ENCODE data around the gene METTL25. TPM values are rescaled to one million over a fixed set of nuclear protein-coding genes. Genes with fewer than 3 reads are reported as not detected.
"Not testable (repeated sequence)": the region's sequence is repeated elsewhere in the genome, so short reads cannot be mapped to it uniquely, and the experiment has no call there.

Gene METTL25
- total and polyA plus RNA-seq, 2 experiments from 2014 or later, result 7.6 to 14.3 TPM

GRCh38 chr12:82359115-82359478 is 768 bp downstream of the METTL25 start:
- Mint-ChIP-seq H3K27ac (peak overlapping the region; percentile 100), H3K27me3 (ENCODE audit: insufficient read depth, low read depth, poor library complexity) (peaks cover 7% of the 10 kb centered on the region), H3K4me3 (peak overlapping the region; percentile 100), H3K4me1 (peaks cover 25% of the 10 kb centered on the region; the same call in 2 of the 3 replicates), H3K36me3 (ENCODE audit: low read depth) (peaks cover 51% of the 10 kb centered on the region), H3K9me3 (no peaks in the 10 kb centered on the region; the same call in 2 of the 3 replicates)
- H3K9me2 ChIP-seq (ENCODE audit: insufficient read depth), result no peaks in the 10 kb centered on the region
- H2AFZ ChIP-seq, result peak overlapping the region; percentile 79; the same call in 1 of the 2 replicates
- peaks cover 21% of the 10 kb centered on the region; the same call in 1 of the 2 replicates for H3K36me3 ChIP-seq (ENCODE audit: insufficient read depth)
- no peaks in the 10 kb centered on the region for H3F3A ChIP-seq (replicated peaks; ENCODE audit: low read depth)
- H3K4me3 ChIP-seq, result peak overlapping the region; percentile 96
- H4K20me1 ChIP-seq (replicated peaks; ENCODE audit: insufficient read depth), result no peaks in the 10 kb centered on the region
- no peak for TF ChIP-seq EZH2 (IDR thresholded peaks at IDR 0.05; ENCODE audit: low read depth, unreplicated experiment)
- no peak for TF ChIP-seq NANOG (IDR thresholded peaks at IDR 0.05; ENCODE audit: borderline replicate concordance)
- TF ChIP-seq, protein P1, sequence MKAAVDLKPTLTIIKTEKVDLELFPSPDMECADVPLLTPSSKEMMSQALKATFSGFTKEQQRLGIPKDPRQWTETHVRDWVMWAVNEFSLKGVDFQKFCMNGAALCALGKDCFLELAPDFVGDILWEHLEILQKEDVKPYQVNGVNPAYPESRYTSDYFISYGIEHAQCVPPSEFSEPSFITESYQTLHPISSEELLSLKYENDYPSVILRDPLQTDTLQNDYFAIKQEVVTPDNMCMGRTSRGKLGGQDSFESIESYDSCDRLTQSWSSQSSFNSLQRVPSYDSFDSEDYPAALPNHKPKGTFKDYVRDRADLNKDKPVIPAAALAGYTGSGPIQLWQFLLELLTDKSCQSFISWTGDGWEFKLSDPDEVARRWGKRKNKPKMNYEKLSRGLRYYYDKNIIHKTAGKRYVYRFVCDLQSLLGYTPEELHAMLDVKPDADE (IDR thresholded peaks at IDR 0.05), result no peak
- no peak for TF ChIP-seq POLR2AphosphoS5 (IDR thresholded peaks at IDR 0.05; ENCODE audit: low read depth)
- TF ChIP-seq STAT1 (IDR thresholded peaks at IDR 0.05; ENCODE audit: unreplicated experiment), result no peak
- TF ChIP-seq, protein P2, sequence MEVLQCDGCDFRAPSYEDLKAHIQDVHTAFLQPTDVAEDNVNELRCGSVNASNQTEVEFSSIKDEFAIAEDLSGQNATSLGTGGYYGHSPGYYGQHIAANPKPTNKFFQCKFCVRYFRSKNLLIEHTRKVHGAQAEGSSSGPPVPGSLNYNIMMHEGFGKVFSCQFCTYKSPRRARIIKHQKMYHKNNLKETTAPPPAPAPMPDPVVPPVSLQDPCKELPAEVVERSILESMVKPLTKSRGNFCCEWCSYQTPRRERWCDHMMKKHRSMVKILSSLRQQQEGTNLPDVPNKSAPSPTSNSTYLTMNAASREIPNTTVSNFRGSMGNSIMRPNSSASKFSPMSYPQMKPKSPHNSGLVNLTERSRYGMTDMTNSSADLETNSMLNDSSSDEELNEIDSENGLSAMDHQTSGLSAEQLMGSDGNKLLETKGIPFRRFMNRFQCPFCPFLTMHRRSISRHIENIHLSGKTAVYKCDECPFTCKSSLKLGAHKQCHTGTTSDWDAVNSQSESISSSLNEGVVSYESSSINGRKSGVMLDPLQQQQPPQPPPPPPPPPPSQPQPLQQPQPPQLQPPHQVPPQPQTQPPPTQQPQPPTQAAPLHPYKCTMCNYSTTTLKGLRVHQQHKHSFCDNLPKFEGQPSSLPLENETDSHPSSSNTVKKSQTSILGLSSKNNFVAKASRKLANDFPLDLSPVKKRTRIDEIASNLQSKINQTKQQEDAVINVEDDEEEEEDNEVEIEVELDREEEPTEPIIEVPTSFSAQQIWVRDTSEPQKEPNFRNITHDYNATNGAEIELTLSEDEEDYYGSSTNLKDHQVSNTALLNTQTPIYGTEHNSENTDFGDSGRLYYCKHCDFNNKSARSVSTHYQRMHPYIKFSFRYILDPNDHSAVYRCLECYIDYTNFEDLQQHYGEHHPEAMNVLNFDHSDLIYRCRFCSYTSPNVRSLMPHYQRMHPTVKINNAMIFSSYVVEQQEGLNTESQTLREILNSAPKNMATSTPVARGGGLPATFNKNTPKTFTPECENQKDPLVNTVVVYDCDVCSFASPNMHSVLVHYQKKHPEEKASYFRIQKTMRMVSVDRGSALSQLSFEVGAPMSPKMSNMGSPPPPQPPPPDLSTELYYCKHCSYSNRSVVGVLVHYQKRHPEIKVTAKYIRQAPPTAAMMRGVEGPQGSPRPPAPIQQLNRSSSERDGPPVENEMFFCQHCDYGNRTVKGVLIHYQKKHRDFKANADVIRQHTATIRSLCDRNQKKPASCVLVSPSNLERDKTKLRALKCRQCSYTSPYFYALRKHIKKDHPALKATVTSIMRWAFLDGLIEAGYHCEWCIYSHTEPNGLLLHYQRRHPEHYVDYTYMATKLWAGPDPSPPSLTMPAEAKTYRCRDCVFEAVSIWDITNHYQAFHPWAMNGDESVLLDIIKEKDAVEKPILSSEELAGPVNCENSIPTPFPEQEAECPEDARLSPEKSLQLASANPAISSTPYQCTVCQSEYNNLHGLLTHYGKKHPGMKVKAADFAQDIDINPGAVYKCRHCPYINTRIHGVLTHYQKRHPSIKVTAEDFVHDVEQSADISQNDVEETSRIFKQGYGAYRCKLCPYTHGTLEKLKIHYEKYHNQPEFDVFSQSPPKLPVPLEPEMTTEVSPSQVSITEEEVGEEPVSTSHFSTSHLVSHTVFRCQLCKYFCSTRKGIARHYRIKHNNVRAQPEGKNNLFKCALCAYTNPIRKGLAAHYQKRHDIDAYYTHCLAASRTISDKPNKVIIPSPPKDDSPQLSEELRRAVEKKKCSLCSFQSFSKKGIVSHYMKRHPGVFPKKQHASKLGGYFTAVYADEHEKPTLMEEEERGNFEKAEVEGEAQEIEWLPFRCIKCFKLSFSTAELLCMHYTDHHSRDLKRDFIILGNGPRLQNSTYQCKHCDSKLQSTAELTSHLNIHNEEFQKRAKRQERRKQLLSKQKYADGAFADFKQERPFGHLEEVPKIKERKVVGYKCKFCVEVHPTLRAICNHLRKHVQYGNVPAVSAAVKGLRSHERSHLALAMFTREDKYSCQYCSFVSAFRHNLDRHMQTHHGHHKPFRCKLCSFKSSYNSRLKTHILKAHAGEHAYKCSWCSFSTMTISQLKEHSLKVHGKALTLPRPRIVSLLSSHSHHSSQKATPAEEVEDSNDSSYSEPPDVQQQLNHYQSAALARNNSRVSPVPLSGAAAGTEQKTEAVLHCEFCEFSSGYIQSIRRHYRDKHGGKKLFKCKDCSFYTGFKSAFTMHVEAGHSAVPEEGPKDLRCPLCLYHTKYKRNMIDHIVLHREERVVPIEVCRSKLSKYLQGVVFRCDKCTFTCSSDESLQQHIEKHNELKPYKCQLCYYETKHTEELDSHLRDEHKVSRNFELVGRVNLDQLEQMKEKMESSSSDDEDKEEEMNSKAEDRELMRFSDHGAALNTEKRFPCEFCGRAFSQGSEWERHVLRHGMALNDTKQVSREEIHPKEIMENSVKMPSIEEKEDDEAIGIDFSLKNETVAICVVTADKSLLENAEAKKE (CRISPR knock-in tag; IDR thresholded peaks at IDR 0.05), result no peak
- no peak for TF ChIP-seq ZNF114 (CRISPR knock-in tag; IDR thresholded peaks at IDR 0.05)
- TF ChIP-seq CREB1 (CRISPR knock-in tag; IDR thresholded peaks at IDR 0.05; ENCODE audit: low read depth), result no peak
- H3K27me3 ChIP-seq (ENCODE audit: insufficient read depth), result no peaks in the 10 kb centered on the region
- H3K27ac ChIP-seq (ENCODE audit: low read depth), result no peak overlapping the region
- H3K4me2 ChIP-seq, result peak overlapping the region; percentile 95
- H3K79me2 ChIP-seq (replicated peaks; ENCODE audit: insufficient read depth), result peaks cover 78% of the 10 kb centered on the region
- ATAC-seq, result peak; percentile 70
- DNase-seq (ENCODE audit: low spot score), result peak; percentile 52
- peaks cover 22% of the 10 kb centered on the region for H3K4me1 ChIP-seq (ENCODE audit: insufficient read depth)

DNA sequence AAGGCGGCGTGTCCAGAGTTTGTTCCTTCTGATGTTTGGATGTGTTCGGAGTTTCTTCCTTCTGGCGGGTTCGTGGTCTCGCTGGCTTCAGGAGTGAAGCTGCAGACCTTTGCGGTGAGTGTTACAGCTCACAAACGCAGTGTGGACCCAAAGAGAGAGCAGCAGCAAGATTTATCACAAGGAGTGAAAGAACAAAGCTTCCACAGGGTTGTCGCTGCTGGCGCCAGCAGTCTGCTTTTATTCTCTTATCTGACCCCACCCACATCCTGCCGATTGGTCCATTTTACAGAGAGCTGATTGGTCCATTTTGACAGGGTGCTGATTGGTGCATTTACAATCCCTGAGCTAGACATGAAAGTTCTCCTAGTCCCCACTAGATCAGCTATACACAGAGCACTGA is 2.5 kb downstream of the METTL25 start:
- Histone ChIP-seq H3K4me1 (ENCODE audit: insufficient read depth) (peaks cover 22% of the 10 kb centered on the region), H3K79me2 (replicated peaks; ENCODE audit: insufficient read depth) (peaks cover 85% of the 10 kb centered on the region)
- not testable (repeated sequence) for H3K27me3 Mint-ChIP-seq (ENCODE audit: insufficient read depth, low read depth, poor library complexity); ATAC-seq; H2AFZ ChIP-seq; H3K9me2 ChIP-seq (ENCODE audit: insufficient read depth); H4K20me1 ChIP-seq (replicated peaks; ENCODE audit: insufficient read depth); H3F3A ChIP-seq (replicated peaks; ENCODE audit: low read depth); H3K27ac ChIP-seq (ENCODE audit: low read depth); H3K4me3 Mint-ChIP-seq; H3K36me3 ChIP-seq (ENCODE audit: insufficient read depth); H3K27ac Mint-ChIP-seq; DNase-seq (ENCODE audit: low spot score); H3K4me2 ChIP-seq; H3K9me3 Mint-ChIP-seq; H3K27me3 ChIP-seq (ENCODE audit: insufficient read depth); H3K4me3 ChIP-seq
- H3K36me3 Mint-ChIP-seq (ENCODE audit: low read depth), result peaks cover 33% of the 10 kb centered on the region
- peaks cover 25% of the 10 kb centered on the region; the same call in 2 of the 3 replicates for H3K4me1 Mint-ChIP-seq
